SK-N-MC (cell line): ENCODE results near the gene KRT72.

Experiments used
- EZH2 ChIP-seq: fragments of 200-600 bp; sonication (generic); IDR thresholded peaks from one replicate; pipeline ENCODE4 v1.6.1; 2017; ENCODE audit warnings: antibody characterized with exemption
- POLR2AphosphoS5 ChIP-seq: IDR thresholded peaks from 2 replicates; pipeline ENCODE4 v1.6.1; 2012; ENCODE audit warnings: mild to moderate bottlenecking, low read depth, low read length, borderline replicate concordance

- TF ChIP-seq EZH2 (no peak), POLR2AphosphoS5 (no peak)
Observed at GRCh38 chr12:52566847-52567291, 34.4 kb downstream of the KRT72 start.
